IPS DF 19.7 (cell line): Measurements from ENCODE around the gene UBE2B.
"Not testable (repeated sequence)": the region's sequence is repeated elsewhere in the genome, so short reads cannot be mapped to it uniquely, and the experiment has no call there.

Experiments
- DNase-seq: peaks from one replicate; pipeline ENCODE4 v3.0.0-alpha.2; 2013; ENCODE audit warnings: low read depth, low spot score

Gene UBE2B

DNA sequence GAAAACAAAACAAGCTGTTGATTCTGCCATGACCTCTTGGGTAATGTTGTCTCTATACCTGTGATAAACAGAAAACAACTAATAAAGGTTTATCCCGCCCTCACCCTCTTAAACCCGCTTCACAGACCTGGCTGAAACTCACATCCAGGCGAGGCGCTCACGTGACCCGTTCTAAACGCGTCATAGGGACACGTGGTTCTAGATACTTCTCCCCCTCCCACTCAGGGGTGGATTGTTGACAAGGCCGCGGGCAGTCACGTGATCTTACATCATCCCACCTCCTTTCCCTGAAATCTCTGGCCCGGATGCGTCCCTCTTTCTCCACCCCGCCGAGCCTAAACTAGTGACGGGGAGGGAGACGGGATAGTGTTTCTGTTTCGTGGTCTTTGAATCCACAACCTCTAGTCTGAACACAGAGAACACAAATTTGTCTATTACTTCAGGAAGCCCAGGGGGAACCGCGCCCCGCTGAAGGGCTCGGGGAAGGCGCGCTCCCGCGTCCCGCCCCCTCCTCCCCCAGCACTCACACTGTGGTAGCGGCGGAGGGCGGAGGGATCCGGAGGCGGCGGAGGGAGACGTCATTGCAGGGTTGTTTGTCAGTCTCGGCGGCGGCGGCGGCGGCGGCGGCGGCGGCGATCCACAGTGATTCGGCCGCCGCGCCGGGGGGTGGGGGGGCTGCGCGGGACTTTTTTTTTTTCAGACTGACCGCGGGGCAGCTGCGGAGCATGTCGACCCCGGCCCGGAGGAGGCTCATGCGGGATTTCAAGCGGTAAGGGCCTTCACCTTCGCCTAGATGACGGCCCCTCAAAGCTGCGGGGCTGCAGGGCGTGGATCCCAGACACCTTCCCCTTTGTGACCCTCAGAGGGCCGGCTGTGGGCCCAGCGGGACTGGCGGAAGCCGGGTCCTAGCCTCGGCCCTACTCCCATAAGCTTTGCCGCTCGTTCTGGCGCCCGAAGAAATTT, at the start of gene UBE2B:
Gene UBE2B (plus strand): TSS at position 699 of the 963 bp plus-strand sequence. CDS start 27 bp downstream, at position 726.
- DNase-seq, result peak; percentile 99

DNA sequence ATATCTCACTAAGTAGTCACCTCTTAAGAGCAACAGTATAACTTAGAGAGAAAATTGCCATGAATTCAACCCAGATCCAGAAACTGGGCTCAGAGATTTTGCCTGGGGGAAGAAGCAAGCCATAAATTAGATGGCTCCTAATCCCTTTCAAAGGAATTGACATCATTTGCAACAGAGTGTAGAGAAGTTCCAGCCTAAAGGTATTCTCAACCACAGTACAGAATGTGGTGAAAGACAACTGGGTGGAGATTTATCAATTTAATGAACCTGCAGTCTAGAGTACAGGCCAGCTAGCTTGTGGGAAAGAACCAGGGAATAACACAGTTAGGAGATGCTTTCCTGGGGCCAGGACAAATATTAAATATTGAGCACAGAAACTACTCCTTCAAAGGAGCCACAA, 44.0 kb upstream of the UBE2B start:
- DNase-seq, result no peak

DNA sequence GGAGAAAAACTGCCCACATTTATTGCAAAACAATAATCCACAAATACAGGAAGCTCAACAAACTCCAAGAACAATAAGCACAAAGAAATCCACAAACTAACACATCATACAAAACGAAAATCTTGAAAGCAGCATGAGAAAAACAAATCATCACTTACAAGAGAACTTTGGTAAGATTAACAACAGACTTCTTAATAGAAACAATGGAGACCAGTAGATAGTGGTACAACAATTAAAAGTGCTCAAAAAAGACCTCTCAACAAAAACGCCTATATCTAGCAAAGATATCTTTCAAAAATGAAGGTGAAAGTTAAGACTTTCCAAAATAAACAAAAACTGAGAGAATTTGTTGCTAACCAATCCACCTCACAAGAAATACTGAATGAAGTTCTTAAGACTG, 42.8 kb upstream of the UBE2B start:
- DNase-seq, result no peak

DNA sequence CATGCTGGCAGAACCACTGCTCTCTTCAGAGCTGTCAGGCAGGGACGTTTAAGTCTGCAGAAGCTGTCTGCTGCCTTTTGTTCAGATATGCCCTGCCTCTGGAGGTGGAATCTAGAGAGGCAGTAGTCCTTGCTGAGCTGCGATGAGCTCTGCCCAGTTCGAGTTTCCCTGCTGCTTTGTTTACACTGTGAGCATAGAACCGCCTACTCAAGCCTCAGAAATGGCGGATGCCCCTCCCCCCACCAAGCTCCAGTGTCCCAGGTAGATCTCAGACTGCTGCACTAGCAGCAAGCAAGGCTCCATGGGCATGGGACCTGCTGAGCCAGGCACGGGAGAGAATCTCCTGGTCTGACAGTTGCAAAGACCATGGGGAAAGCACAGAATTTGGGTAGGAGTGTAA, 34.5 kb upstream of the UBE2B start:
- peak; percentile 2 for DNase-seq

DNA sequence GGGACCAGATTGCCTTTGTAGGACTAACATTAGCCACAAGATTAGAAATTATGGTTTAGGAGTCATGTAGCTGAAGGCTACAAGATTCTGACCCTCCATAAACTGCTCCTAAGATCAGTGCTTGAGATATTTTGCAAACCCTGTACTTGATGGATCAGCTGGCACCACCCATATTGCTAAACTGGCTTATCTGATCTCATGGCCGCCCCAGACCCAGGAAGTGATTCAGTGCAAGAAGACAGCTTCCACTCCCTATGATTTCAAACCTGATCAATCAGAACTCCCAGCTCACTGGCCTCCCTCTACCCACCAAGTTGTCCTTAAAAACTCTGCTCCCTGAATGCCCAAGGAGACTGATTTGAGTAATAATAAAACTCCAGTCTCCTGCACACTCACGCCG, 27.9 kb upstream of the UBE2B start:
- DNase-seq, result not testable (repeated sequence)

DNA sequence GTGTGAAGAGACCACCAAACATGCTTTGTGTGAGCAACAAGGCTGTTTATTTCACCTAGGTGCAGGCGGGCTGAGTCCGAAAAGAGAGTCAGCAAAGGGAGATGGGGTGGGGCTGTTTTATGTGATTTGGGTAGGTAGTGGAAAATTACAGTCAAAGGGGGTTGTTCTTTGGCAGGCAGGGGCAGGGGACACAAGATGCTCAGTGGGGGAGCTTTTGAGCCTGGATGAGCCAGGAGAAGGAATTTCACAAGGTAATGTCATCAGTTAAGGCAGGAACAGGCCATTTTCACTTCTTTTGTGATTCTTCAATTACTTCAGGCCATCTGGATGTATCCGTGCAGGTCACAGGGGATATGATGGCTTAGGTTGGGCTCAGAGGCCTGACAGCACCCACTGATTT, 25.9 kb upstream of the UBE2B start:
- not testable (repeated sequence) for DNase-seq

DNA sequence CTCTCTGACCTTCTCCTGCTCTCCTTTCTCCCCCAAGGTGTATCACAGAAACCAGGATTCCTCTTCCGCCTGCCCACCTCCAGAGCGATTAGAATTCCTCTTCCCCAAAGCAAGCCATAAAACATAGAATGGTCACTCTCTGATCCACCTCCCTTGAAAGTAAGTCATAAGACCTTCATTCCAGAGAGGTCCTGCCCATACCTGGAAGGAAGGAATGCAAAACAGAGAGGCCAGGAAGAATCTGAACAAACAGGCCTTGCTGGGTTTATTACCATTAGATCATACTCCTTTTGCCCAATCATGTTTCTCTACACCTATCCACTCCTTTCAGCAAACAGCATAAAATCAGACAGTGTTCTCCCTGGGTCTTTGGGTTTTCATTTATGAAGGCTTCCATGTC, 25.4 kb upstream of the UBE2B start:
- no peak for DNase-seq

DNA sequence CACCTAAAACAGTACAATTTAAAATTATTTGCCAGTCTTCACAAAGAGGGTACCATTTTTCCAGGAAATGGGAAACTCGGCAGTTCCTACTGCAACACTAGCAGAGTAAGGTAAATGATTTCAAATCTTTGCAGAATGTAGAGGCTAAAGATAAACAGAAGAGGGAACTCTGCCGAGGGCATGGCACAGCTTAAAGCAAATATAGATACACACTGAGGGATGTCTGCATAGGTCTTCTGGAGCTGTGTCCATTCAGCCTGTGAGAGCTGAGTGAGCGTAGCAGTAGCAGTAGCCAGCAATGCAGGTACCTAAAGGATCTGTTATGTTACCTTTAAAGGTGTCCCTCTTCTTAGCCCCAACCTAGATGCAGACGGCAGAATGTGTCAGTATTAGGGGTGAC, 21.9 kb upstream of the UBE2B start:
- DNase-seq, result no peak

DNA sequence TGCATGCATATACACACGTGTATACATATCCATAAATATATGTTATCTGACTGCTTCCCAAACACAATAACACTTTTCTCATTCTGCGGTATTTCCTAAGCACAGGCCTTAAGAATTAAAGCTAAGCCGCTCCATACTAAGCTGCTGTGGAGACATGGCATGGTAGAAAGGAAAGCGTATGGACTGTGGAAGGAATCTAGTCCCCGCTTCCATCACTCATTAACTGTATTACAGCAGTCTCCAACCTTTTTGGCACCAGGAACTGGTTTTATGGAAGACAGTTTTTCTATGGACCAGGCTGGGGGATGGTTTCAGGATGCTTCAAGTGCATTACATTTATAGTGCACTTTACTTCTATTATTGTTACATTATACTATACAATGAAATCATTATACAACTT, 15.7 kb upstream of the UBE2B start:
- no peak for DNase-seq

DNA sequence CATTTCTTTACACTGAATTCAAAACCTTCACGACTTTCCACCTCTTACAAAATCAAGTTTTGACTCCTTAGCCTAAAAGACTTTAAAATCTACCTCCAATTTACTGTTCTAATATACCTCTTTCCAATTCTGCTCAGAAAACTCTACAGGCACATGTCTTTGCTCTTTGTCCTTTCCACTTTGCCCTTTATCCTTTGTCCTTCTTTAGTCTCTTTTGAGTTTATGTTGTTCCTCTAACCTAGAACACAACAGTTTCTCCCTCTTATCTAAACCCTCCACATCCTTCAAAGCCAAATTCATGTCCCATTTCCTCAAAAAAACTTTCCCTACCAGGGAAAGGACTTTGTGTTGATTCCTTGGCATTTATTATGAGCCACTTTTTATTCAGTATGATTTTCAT, 5.8 kb upstream of the UBE2B start:
- no peak for DNase-seq

DNA sequence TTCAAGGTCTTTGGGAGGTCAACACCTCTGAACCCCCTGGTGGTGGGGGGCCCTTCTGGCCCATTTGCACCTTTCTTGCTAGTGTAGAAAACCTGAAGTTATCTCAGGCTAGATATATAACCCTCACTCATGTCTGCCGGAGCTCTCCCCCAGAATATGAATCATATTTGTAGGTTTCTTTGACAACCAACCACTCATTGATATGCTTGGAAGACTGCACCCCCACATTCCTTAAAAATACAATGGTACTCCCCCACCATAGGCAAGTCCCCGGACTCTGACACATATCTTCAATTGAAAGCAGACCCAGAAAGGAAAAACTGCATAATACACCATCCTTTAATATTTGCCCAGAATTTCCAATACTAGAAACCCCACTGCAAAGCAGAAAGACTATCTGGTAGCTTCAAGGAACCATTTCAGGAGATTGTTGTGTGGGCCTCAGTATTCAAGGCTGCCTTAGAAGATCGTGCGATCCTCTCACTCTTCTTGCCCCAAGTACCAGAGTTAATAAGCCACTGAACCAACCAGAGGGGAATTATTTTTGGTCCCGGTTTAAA, 978 bp upstream of the UBE2B start:
- no peak for DNase-seq

DNA sequence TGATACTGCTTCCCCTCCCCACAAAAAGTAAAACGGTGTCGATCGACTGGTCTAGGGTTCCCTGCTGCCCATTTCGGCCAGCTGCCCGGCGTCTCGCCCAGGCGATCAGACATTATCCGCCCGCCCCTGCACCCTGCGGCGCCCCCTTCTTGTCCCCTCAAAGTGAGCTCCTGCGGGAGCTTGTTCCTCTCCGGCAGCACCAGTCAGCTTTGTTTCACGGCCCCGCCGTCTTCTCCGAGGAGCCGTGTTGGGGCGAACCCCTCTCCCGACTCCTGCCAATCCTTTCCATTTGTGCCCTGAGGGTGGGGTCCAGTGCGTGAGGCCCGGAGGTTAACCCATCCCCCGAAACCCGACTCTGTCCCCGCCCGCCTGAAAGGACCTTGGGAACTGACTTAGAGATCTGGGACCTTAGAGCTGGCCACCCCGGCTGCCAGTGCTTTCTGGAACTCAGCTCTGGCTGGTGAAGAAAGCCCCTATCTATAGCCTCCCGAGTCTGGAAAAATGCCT, 518 bp downstream of the UBE2B start:
- DNase-seq, result no peak

DNA sequence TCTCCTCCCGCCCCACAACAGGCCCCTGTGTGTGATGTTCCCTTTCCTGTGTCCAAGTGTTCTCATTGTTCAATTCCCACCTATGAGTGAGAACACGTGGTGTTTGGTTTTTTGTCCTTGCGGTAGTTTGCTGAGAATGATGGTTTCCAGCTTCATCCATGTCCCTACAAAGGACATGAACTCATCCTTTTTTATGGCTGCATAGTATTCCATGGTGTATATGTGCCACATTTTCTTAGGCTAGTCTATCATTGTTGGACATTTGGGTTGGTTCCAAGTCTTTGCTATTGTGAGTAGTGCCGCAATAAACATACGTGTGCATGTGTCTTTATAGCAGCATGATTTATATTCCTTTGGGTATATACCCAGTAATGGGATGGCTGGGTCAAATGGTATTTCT, 2.3 kb downstream of the UBE2B start:
- not testable (repeated sequence) for DNase-seq

DNA sequence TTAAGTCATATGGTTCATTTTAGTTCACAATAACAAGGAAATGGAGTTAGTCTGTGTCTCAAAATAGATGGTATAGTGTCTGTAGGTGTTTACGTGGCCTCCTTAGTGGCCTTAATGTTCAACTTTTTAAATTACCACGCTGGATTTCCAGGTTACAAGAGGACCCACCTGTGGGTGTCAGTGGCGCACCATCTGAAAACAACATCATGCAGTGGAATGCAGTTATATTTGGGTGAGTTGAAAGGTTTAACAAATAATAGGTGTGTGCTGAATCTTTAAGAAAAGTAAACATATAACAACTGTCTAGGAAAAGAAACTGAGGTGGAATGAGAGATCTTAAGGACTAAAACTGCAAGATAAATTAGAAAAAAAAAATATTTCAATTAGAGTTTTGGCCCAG, 2.9 kb downstream of the UBE2B start:
- no peak for DNase-seq

DNA sequence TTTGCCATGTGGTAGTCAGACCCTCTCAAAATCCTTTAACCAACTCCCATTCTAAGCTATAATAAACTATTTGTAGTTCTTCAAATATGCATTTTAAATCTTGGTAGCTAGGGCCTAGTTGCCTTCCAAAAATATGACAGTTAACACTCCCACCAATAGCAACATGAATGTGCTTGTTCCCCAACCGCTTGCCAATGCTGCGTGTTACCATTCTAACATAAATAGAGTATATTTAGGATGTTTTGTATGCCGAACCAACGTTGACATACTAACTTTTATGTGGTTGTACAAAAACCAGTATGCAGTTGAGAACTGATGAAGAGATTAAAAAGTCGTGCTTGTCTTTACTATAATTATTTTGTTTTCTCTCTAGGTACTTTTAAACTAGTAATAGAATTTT, 9.0 kb downstream of the UBE2B start:
- no peak for DNase-seq

DNA sequence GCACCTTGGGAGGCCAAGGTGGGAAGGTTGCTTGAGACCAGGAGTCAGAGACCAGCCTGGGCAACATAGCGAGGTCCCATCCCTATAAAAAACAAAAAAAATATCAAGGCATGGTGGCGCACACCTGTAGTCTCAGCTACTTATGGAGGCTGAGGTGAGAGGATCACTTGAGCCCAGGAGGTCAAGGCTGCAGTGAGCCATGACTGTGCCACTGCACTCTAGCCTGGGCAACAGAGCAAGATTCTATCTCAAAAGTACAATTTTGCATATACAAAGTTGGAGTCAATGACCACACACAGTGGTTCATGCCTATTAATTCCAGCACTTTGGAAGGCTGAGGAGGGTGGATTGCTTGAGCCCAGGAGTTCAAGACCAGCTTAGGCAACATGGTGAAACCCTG, 10.8 kb downstream of the UBE2B start:
- not testable (repeated sequence) for DNase-seq

DNA sequence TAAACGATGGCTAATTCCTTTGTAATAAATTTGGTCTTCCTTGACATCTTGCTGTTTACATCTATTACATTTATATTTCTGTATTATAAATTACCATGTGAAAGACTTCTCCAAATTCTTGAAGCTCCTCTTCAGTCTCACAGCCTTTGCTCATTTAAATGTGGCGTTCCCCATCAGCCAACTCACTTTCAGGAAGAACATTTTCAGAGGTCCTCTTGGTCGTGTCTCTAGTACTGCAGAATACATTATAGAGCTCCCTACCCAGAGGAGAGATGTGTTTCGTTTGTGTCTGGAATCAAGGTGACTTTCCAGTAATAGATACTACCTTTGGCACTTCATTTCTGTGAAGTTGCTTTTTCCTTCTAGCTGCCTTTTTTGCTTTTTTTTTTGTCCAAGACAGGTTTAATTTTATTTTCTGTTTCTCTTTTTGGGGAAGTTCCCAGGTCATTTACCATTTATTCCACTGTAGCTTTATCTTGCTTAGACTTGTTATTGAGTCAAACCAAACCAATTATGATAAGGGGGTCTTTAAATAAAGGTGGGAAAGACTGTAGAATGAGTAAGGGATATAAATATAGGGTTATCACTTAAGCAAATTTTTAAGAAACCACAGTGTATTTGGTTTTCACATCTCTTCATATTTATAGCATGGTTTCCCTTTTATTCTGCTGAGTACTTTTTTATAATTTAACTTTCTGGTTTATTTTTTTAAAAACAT, 12.8 kb downstream of the UBE2B start:
- DNase-seq, result no peak

DNA sequence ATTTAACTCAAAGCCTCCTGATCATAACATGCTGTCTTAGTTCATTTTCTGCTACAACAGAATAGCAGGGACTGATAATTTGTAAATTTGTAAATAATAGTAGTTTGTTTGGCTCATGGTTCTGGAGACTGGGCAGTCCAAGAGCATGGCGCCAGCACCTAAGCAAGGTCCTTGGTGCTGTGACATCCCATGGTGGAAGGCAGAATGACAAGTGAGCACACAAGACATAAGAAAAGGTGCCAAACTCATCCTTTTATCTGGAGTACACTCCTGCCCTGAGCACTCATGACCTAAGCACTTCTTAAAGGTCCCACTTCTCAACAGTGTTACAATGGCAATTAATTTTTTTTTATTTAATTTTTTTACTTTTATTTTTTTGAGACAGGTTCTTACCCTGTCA, 16.1 kb downstream of the UBE2B start:
- DNase-seq, result no peak

DNA sequence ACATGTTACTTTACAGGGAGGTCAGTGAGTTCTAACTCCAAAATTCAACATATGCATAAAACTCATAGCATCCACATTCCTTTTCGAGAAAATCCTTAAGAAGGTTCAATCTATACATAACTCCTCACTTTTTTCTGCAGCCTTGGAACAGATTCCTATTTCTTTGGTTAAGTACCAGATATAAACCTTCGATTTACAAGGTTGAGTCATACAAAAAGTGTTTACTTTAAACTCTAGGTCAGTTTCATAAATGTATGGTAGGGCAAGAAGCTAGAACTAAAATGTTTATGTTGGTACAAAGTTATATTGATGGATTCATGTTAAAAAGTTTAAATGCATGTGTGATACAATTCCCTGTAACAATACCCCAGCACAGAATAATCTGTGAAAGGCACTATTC, 20.9 kb downstream of the UBE2B start:
- DNase-seq, result no peak

DNA sequence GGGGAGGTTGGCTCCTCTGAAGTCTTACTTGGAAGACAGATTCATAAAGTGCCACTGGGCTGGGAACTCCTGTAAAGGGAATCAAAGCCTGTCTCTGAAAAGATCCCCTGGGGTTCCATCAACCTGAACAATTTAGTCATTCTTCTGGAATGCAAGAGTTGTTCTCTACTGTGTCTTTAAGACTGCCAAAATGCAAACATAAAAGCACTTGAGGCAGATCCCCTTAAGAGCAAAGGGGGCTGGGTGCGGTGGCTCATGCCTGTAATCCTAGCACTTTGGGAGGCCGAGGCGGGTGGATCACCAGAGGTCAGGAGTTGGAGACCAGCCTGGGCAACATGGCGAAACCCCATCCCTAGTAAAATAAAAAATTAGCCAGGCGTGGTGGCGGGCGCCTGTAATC, 23.6 kb downstream of the UBE2B start:
- DNase-seq, result no peak

DNA sequence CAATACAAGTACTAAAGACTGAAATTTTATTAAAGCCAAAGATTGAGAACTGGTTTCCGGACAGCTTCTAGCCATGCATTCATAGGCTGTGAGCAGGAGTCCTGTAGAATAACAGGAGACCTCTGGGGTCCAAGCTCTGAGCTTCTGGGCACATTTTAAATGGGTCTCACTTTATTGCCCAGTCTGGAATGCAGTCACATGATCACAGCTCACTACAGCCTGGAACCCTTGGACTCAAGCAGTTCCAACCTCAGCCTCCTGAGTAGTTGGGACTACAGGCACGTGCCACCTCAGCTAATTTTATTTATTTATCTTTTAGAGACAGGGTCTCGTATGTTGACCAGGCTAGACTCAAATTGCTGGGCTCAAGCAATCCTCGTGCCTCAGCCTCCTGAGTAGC, 24.9 kb downstream of the UBE2B start:
- DNase-seq, result no peak

DNA sequence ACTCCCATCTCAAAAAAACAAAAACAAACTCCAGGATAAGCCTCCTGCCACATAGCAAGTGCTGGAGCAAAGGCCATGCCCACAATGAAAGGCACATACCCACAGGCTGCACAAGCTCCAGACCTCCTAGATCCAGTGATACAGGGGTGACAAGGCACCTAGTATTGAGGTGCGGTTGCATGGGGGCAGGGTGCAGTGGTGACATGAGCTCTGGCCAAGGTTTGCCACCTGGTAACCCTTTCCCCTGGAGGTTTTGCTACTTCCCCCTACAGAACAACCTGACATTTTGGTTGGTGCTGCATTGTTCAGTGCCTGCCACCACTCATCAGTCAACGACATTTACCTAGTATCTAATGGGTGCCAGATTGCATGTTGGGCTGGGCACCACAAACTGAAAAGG, 25.8 kb downstream of the UBE2B start:
- DNase-seq, result no peak
